ENCODE measurements around the gene TMEM243.

DNA sequence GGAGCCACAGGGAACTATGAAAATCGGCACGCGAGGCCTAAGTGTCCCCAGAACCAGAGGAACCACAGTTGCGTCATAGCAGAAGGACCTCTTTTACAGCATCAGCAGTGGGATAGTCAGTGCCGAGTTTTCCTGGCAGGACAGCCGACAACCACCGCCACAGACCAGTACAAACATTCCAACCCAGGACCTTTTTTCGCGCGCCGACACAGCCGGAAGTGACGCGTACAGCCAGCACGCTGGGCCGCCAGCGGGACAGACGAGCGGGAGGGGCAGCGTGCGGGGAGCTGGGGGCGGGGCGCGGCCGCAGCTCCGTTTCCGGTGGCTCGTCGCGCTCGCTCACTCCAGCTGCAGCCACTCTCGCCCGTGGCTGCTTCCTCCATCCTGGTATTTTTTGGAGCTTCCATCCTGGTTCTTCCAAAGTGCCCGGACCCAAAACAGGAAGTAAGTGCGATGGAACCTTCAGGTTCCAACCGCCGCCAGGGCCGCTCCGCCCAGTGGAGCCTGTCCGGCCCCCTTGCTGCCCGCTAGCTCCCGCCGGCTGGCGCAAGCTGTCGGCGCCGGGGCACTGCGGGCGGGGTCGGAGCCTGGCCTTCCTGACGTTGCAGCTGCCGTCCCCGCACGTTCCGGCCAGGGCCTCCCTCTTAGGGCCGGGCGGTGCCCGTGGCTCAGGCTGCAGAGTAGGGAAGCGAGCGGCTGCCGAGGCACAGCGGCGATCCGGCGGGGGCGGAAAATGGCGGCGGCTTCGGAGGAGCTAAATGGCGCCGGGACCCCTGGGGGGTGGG, 67.2 kb downstream of the TMEM243 start, which contains the start of gene DMTF1:
- TF ChIP-seq TP53 (CRISPR knock-in tag; IDR thresholded peaks at IDR 0.05) (0 out of 2 replicates have a peak, but pooled peaks have one; percentile 63), CTCF (IDR thresholded peaks at IDR 0.05) (no peak), ZC3H11A (IDR thresholded peaks at IDR 0.05) (no peak)

All from A549 (cell line).